Subcutaneous abdominal adipose tissue (tissue), 5 donors: ENCODE results near the gene ATP1B4.
A peak's percentile ranks its signal among the peaks of the same experiment; 100 is the strongest.
"Not testable (repeated sequence)": the region's sequence is repeated elsewhere in the genome, so short reads cannot be mapped to it uniquely, and the experiment has no call there.

Experiments
- H3K27ac ChIP-seq: one replicate; pipeline ENCODE4 v1.7.0; 2013; ENCODE audit warnings: low read depth, mild to moderate bottlenecking, inconsistent platforms, low read length, moderate library complexity
- H3K27me3 ChIP-seq, 5 donors: one replicate each; pipeline ENCODE4 v1.7.0; 2013; ENCODE audit warnings: low read length in 5 of 5, inconsistent platforms in 1 of 5; ENCODE audit not compliant: control insufficient read depth in 5 of 5, insufficient read depth in 4 of 5
- H3K36me3 ChIP-seq, 5 donors: one replicate each; pipeline ENCODE4 v1.7.0; 2013; ENCODE audit warnings: low read length in 5 of 5; ENCODE audit not compliant: control insufficient read depth in 5 of 5, insufficient read depth in 5 of 5
- H3K4me1 ChIP-seq, 5 donors: one replicate each; pipeline ENCODE4 v1.7.0; 2013; ENCODE audit warnings: low read length in 5 of 5, mild to moderate bottlenecking in 3 of 5, moderate library complexity in 1 of 5; ENCODE audit not compliant: control insufficient read depth in 5 of 5, insufficient read depth in 5 of 5
- H3K4me3 ChIP-seq, 5 donors: one replicate each; pipeline ENCODE4 v1.7.0; 2013; ENCODE audit warnings: low read length in 5 of 5, low read depth in 1 of 5
- H3K9ac ChIP-seq, 5 donors: one replicate each; pipeline ENCODE4 v1.7.0; 2013; ENCODE audit warnings: low read length in 5 of 5, mild to moderate bottlenecking in 4 of 5, moderate library complexity in 3 of 5
- H3K9me3 ChIP-seq, 5 donors: one replicate each; pipeline ENCODE4 v1.7.0; 2013; ENCODE audit warnings: low read length in 5 of 5; ENCODE audit not compliant: control insufficient read depth in 5 of 5
- donor health status: healthy.
- donor health status: healthy.
- donor health status: healthy.
- donor health status: healthy.
- donor health status: healthy.

Gene ATP1B4

GRCh38 chrX:120336899-120337298, 25.0 kb upstream of the ATP1B4 start:
- Histone ChIP-seq H3K9me3 (peaks cover 13 to 48% (median 20%) of the 10 kb centered on the region in 5 donors), H3K4me3 (peak overlapping the region in 1 of 5 donors; percentile 15), H3K27ac (no peak overlapping the region), H3K4me1 (no peaks in the 10 kb centered on the region), H3K36me3 (no peaks in the 10 kb centered on the region), H3K27me3 (no peaks in the 10 kb centered on the region), H3K9ac (no peak overlapping the region)

- H3K9me3 ChIP-seq = peaks cover 0 to 11% (median under 1%) of the 10 kb centered on the region in 5 donors
- H3K4me3 ChIP-seq, H3K9ac ChIP-seq, H3K36me3 ChIP-seq, H3K27me3 ChIP-seq, H3K4me1 ChIP-seq, H3K27ac ChIP-seq: not testable (repeated sequence)
Observed at GRCh38 chrX:120344566-120344965, 17.3 kb upstream of the ATP1B4 start.

GRCh38 chrX:120350450-120351138, 11.3 kb upstream of the ATP1B4 start:
- no peak overlapping the region for H3K4me3 ChIP-seq
- H3K27ac ChIP-seq = no peak overlapping the region
- H3K36me3 ChIP-seq = no peaks in the 10 kb centered on the region
- peaks cover 0 to 10% (median 3%) of the 10 kb centered on the region in 5 donors for H3K9me3 ChIP-seq
- no peak overlapping the region for H3K9ac ChIP-seq
- no peaks in the 10 kb centered on the region for H3K4me1 ChIP-seq
- peaks cover 0 to 4% (median 0%) of the 10 kb centered on the region in 5 donors for H3K27me3 ChIP-seq

GRCh38 chrX:120356084-120356483, 5.8 kb upstream of the ATP1B4 start:
- no peak overlapping the region for H3K4me3 ChIP-seq
- peaks cover 0 to 9% (median 3%) of the 10 kb centered on the region in 5 donors for H3K9me3 ChIP-seq
- no peaks in the 10 kb centered on the region for H3K4me1 ChIP-seq
- H3K36me3 ChIP-seq = no peaks in the 10 kb centered on the region
- H3K27ac ChIP-seq = no peak overlapping the region
- H3K27me3 ChIP-seq = peaks cover 0 to 18% (median 7%) of the 10 kb centered on the region in 5 donors
- no peak overlapping the region for H3K9ac ChIP-seq

- Histone ChIP-seq H3K4me1 (no peaks in the 10 kb centered on the region), H3K27ac (no peak overlapping the region), H3K36me3 (no peaks in the 10 kb centered on the region), H3K9me3 (peaks cover 0 to 8% (median 1%) of the 10 kb centered on the region in 5 donors), H3K4me3 (no peak overlapping the region), H3K27me3 (peaks cover 0 to 18% (median 7%) of the 10 kb centered on the region in 5 donors), H3K9ac (no peak overlapping the region)
Observed at GRCh38 chrX:120357186-120357585, 4.7 kb upstream of the ATP1B4 start.

GRCh38 chrX:120358737-120359456, 3.0 kb upstream of the ATP1B4 start:
- no peaks in the 10 kb centered on the region for H3K9me3 ChIP-seq
- H3K27me3 ChIP-seq = peaks cover 0 to 18% (median 7%) of the 10 kb centered on the region in 5 donors
- H3K9ac ChIP-seq = no peak overlapping the region
- H3K36me3 ChIP-seq = no peaks in the 10 kb centered on the region
- H3K4me3 ChIP-seq = no peak overlapping the region
- no peaks in the 10 kb centered on the region for H3K4me1 ChIP-seq
- no peak overlapping the region for H3K27ac ChIP-seq

- no peak overlapping the region for H3K9ac ChIP-seq
- H3K9me3 ChIP-seq = no peaks in the 10 kb centered on the region
- H3K4me3 ChIP-seq = no peak overlapping the region
- no peak overlapping the region for H3K27ac ChIP-seq
- no peaks in the 10 kb centered on the region for H3K36me3 ChIP-seq
- no peaks in the 10 kb centered on the region for H3K4me1 ChIP-seq
- H3K27me3 ChIP-seq = peaks cover 0 to 4% (median 0%) of the 10 kb centered on the region in 5 donors
Observed at GRCh38 chrX:120365320-120365719, 3.4 kb downstream of the ATP1B4 start.

GRCh38 chrX:120365968-120366367, 4.1 kb downstream of the ATP1B4 start:
- no peaks in the 10 kb centered on the region for H3K36me3 ChIP-seq
- peaks cover 0 to 7% (median 0%) of the 10 kb centered on the region in 5 donors for H3K27me3 ChIP-seq
- H3K9me3 ChIP-seq = no peaks in the 10 kb centered on the region
- no peaks in the 10 kb centered on the region for H3K4me1 ChIP-seq
- H3K9ac ChIP-seq = no peak overlapping the region
- H3K27ac ChIP-seq = no peak overlapping the region
- no peak overlapping the region for H3K4me3 ChIP-seq

- Histone ChIP-seq H3K27me3 (peaks cover 0 to 7% (median 0%) of the 10 kb centered on the region in 5 donors), H3K36me3 (no peaks in the 10 kb centered on the region), H3K4me3 (no peak overlapping the region), H3K4me1 (no peaks in the 10 kb centered on the region), H3K9me3 (no peaks in the 10 kb centered on the region), H3K27ac (no peak overlapping the region), H3K9ac (no peak overlapping the region)
Observed at GRCh38 chrX:120366794-120367193, 4.9 kb downstream of the ATP1B4 start.

- no peaks in the 10 kb centered on the region for H3K36me3 ChIP-seq
- no peaks in the 10 kb centered on the region for H3K4me1 ChIP-seq
- H3K27ac ChIP-seq = no peak overlapping the region
- peaks cover 0 to 7% (median 0%) of the 10 kb centered on the region in 5 donors for H3K27me3 ChIP-seq
- no peak overlapping the region for H3K4me3 ChIP-seq
- H3K9me3 ChIP-seq = no peaks in the 10 kb centered on the region
- H3K9ac ChIP-seq = no peak overlapping the region
Observed at GRCh38 chrX:120367402-120368109, 5.7 kb downstream of the ATP1B4 start.
